GM21737 (cell line): ENCODE measurements around the gene PAQR3.

Experiments used
- ATAC-seq: cut with Tn5 transposase; IDR thresholded peaks from one replicate; pipeline ENCODE4 v1.9.1; 2021; ENCODE audit warnings: mild to moderate bottlenecking, moderate library complexity; ENCODE audit not compliant: unreplicated experiment

The PAQR3 gene

DNA sequence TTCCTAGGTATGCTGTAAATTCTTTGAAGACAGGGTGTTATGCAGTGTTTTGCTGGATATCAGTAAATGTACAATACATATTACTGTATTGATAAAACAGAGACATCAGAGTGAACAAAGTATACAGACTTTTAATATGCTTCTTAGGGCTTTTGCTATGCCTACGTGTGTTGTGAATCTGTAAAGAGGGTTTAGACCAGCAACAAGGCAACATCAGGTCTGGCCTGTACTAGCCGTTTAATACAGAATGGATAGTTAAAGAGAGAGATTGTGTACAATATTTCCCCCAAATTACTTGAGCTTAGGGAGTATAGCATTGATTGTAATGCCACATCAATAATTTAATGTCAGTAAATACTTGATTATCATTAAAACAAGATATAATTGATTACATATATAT, 75.2 kb downstream of the PAQR3 start:
- no peak for ATAC-seq

DNA sequence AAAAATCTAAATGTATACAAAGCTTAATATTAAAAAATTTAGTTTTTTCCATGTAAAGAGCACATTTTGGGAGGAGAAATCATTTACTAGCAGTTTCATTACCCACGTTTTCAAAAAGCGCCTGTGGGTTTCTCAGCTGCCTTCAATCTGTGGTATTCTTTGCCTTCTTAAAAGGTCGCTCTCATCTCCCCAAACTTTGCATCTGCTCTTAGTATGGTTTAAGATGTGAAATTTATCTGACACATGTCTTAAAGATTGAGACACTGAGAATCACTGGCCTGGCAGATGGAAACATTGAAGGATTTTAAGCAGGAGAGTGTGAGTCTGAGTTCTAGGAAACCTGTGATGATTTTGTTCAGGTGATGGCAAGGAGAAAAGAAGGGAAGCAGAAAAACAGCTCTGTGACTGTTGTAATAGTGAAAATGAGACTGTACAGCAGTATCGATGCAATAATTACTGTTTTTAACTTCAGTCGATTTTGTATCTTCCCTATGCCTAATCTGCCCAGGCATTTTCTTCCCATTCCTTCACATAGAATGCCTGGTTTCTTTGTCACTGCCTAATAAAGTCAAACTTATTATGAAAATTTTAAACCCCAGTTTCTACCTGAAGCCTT, 75.9 kb downstream of the PAQR3 start:
- ATAC-seq, result no peak

DNA sequence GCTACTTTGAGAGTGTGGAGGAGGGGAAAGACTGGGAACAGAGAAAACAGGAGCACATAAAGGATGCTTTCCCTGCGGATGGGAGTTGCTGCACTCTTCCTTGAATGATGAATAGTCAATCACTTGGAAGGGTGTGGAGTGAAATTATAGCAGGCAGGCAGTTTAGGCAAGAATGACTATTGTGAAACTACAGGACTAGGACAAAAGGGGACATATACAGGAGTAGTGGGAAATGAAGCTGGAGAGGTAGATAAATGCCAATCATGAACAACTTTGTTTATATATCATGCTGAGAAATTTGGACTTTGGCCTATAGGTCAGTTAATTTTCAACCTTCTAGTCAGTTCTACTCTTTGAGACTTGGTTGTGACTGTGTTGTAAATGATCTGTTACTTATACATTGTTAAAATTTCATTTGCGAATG, 76.9 kb downstream of the PAQR3 start:
- ATAC-seq, result no peak
